ENCODE measurements around the gene CNOT4.

GRCh38 chr7:135508883-135509588, 866 bp downstream of the CNOT4 start:
- TF ChIP-seq, protein P1, sequence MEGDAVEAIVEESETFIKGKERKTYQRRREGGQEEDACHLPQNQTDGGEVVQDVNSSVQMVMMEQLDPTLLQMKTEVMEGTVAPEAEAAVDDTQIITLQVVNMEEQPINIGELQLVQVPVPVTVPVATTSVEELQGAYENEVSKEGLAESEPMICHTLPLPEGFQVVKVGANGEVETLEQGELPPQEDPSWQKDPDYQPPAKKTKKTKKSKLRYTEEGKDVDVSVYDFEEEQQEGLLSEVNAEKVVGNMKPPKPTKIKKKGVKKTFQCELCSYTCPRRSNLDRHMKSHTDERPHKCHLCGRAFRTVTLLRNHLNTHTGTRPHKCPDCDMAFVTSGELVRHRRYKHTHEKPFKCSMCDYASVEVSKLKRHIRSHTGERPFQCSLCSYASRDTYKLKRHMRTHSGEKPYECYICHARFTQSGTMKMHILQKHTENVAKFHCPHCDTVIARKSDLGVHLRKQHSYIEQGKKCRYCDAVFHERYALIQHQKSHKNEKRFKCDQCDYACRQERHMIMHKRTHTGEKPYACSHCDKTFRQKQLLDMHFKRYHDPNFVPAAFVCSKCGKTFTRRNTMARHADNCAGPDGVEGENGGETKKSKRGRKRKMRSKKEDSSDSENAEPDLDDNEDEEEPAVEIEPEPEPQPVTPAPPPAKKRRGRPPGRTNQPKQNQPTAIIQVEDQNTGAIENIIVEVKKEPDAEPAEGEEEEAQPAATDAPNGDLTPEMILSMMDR (conservative IDR thresholded peaks at IDR 0.05 in 1 of 2, IDR thresholded peaks at IDR 0.05 in 1 of 2; ENCODE audit: low read depth in 1 of 2, low read length in 2 of 2), result no peak
- no peak for TF ChIP-seq EZH2 (IDR thresholded peaks at IDR 0.05; ENCODE audit: low read length, missing control alignments)

Measured in fibroblast of lung (primary cell).